PFSK-1 (cell line): Measurements from ENCODE around the gene NACC2.

Experiments used
- FOXP2 ChIP-seq: optimal IDR thresholded peaks from 2 replicates; pipeline ENCODE3; 2011; ENCODE audit warnings: borderline replicate concordance, control low read depth, inconsistent platforms; ENCODE audit not compliant: insufficient read depth; ENCODE audit errors: extremely low read length, extremely low read depth
- POLR2AphosphoS5 ChIP-seq: IDR thresholded peaks from 2 replicates; pipeline ENCODE4 v1.6.1; 2012; ENCODE audit warnings: low read depth, mild to moderate bottlenecking, control low read depth, low read length, moderate library complexity
- REST ChIP-seq, 2 experiments: IDR thresholded peaks; 2 replicates each; pipeline versions ENCODE4 v1.6.1 to v1.8.0; 2011 to 2012; ENCODE audit warnings: low read depth in 2 of 2, low read length in 2 of 2, control low read depth in 1 of 2, inconsistent platforms in 1 of 2, mild to moderate bottlenecking in 1 of 2, moderate library complexity in 1 of 2; ENCODE audit not compliant: insufficient read depth in 1 of 2
- SIN3A ChIP-seq: IDR thresholded peaks from 2 replicates; pipeline ENCODE4 v1.6.1; 2012; ENCODE audit warnings: mild to moderate bottlenecking, low read length, moderate library complexity, borderline replicate concordance; ENCODE audit not compliant: insufficient read depth
- TAF1 ChIP-seq: IDR thresholded peaks from 2 replicates; pipeline ENCODE4 v1.6.1; 2012; ENCODE audit warnings: low read length, control low read depth, borderline replicate concordance; ENCODE audit not compliant: insufficient read depth

The NACC2 gene

GRCh38 chr9:136122425-136123383, 27.6 kb upstream of the NACC2 start:
- TF ChIP-seq TAF1 (no peak), POLR2AphosphoS5 (no peak), FOXP2 (no peak), SIN3A (no peak), REST (IDR thresholded peaks at IDR 0.05; ENCODE audit: insufficient read depth in 1 of 2, low read depth in 2 of 2, low read length in 2 of 2) (no peak)

GRCh38 chr9:136121801-136122200, 26.7 kb upstream of the NACC2 start:
- TF ChIP-seq REST (IDR thresholded peaks at IDR 0.05; ENCODE audit: insufficient read depth in 1 of 2, low read depth in 2 of 2, low read length in 2 of 2) (no peak), POLR2AphosphoS5 (no peak), FOXP2 (no peak), SIN3A (no peak)

GRCh38 chr9:136120438-136120844, 25.4 kb upstream of the NACC2 start:
- TF ChIP-seq REST (IDR thresholded peaks at IDR 0.05; ENCODE audit: insufficient read depth in 1 of 2, low read depth in 2 of 2, low read length in 2 of 2) = no peak
- TF ChIP-seq FOXP2 = no peak

- no peak for TF ChIP-seq SIN3A
- no peak for TF ChIP-seq TAF1
- TF ChIP-seq POLR2AphosphoS5 = no peak
- no peak for TF ChIP-seq FOXP2
- TF ChIP-seq REST (IDR thresholded peaks at IDR 0.05; ENCODE audit: insufficient read depth in 1 of 2, low read depth in 2 of 2, low read length in 2 of 2) = no peak
Measured at GRCh38 chr9:136119883-136120393, 24.8 kb upstream of the NACC2 start.
